ENCODE results near the gene NDFIP2. TPM values are rescaled to one million over a fixed set of nuclear protein-coding genes. Genes with fewer than 3 reads are reported as not detected.

NDFIP2 gene
- total and polyA plus RNA-seq, 2 experiments from 2014 or later = 28.3 to 28.7 TPM

DNA sequence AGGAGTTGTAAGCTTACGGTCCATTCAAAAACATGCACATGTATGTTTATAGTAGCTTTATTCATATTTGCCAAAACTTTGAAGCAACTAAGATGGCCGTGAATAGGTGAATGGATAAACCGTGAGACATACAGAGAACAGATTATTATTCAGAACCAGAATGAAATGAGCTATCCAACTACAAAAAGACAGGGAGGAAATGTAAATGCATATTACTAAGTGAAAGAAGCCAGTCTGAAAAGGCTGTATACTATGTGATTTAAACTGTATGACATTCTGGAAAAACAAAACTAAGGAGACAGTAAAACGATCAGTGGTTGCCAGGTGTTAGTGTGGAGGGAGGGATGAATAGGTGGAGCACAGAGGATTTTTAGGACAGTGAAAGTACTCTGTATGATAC is 19.9 kb downstream of the NDFIP2 start:
- no peaks in the 10 kb centered on the region for H3K36me3 ChIP-seq (ENCODE audit: insufficient read depth)
- no peaks in the 10 kb centered on the region for H3K27me3 ChIP-seq (ENCODE audit: insufficient read depth)
- Mint-ChIP-seq H3K27ac (no peak overlapping the region), H3K27me3 (ENCODE audit: insufficient read depth, low read depth, poor library complexity) (peaks cover 3% of the 10 kb centered on the region), H3K4me1 (peaks cover 23% of the 10 kb centered on the region), H3K9me3 (no peaks in the 10 kb centered on the region), H3K36me3 (ENCODE audit: low read depth) (no peaks in the 10 kb centered on the region), H3K4me3 (no peak overlapping the region)
- H3K79me2 ChIP-seq (replicated peaks; ENCODE audit: insufficient read depth) = peaks cover 98% of the 10 kb centered on the region
- H3K27ac ChIP-seq (ENCODE audit: low read depth) = no peak overlapping the region
- H3K9me2 ChIP-seq (ENCODE audit: insufficient read depth) = no peaks in the 10 kb centered on the region
- DNase-seq (ENCODE audit: low spot score) = no peak
- H4K20me1 ChIP-seq (replicated peaks; ENCODE audit: insufficient read depth) = no peaks in the 10 kb centered on the region; the same call in 1 of the 2 replicates
- no peak for ATAC-seq
- H3F3A ChIP-seq (replicated peaks; ENCODE audit: low read depth) = no peaks in the 10 kb centered on the region
- TF ChIP-seq ZNF114 (CRISPR knock-in tag; IDR thresholded peaks at IDR 0.05) = no peak
- no peak for TF ChIP-seq CTCF (conservative IDR thresholded peaks at IDR 0.05; ENCODE audit: low read depth in 2 of 2)
- no peak for TF ChIP-seq JUNB (IDR thresholded peaks at IDR 0.05; ENCODE audit: unreplicated experiment)
- TF ChIP-seq EZH2 (IDR thresholded peaks at IDR 0.05; ENCODE audit: low read depth, unreplicated experiment) = no peak
- TF ChIP-seq ZNF331 (CRISPR knock-in tag; IDR thresholded peaks at IDR 0.05; ENCODE audit: low read depth) = no peak
- TF ChIP-seq, protein P1, sequence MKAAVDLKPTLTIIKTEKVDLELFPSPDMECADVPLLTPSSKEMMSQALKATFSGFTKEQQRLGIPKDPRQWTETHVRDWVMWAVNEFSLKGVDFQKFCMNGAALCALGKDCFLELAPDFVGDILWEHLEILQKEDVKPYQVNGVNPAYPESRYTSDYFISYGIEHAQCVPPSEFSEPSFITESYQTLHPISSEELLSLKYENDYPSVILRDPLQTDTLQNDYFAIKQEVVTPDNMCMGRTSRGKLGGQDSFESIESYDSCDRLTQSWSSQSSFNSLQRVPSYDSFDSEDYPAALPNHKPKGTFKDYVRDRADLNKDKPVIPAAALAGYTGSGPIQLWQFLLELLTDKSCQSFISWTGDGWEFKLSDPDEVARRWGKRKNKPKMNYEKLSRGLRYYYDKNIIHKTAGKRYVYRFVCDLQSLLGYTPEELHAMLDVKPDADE (IDR thresholded peaks at IDR 0.05) = no peak
- no peak for TF ChIP-seq NANOG (IDR thresholded peaks at IDR 0.05; ENCODE audit: borderline replicate concordance)
- TF ChIP-seq STAT1 (IDR thresholded peaks at IDR 0.05; ENCODE audit: unreplicated experiment) = no peak
- TF ChIP-seq, protein P2, sequence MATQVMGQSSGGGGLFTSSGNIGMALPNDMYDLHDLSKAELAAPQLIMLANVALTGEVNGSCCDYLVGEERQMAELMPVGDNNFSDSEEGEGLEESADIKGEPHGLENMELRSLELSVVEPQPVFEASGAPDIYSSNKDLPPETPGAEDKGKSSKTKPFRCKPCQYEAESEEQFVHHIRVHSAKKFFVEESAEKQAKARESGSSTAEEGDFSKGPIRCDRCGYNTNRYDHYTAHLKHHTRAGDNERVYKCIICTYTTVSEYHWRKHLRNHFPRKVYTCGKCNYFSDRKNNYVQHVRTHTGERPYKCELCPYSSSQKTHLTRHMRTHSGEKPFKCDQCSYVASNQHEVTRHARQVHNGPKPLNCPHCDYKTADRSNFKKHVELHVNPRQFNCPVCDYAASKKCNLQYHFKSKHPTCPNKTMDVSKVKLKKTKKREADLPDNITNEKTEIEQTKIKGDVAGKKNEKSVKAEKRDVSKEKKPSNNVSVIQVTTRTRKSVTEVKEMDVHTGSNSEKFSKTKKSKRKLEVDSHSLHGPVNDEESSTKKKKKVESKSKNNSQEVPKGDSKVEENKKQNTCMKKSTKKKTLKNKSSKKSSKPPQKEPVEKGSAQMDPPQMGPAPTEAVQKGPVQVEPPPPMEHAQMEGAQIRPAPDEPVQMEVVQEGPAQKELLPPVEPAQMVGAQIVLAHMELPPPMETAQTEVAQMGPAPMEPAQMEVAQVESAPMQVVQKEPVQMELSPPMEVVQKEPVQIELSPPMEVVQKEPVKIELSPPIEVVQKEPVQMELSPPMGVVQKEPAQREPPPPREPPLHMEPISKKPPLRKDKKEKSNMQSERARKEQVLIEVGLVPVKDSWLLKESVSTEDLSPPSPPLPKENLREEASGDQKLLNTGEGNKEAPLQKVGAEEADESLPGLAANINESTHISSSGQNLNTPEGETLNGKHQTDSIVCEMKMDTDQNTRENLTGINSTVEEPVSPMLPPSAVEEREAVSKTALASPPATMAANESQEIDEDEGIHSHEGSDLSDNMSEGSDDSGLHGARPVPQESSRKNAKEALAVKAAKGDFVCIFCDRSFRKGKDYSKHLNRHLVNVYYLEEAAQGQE (IDR thresholded peaks at IDR 0.05; ENCODE audit: unreplicated experiment) = no peak
- no peak for TF ChIP-seq POLR2AphosphoS5 (IDR thresholded peaks at IDR 0.05; ENCODE audit: low read depth)
- no peak for TF ChIP-seq EZH2phosphoT487 (IDR thresholded peaks at IDR 0.05; ENCODE audit: unreplicated experiment)
- TF ChIP-seq, protein P3, sequence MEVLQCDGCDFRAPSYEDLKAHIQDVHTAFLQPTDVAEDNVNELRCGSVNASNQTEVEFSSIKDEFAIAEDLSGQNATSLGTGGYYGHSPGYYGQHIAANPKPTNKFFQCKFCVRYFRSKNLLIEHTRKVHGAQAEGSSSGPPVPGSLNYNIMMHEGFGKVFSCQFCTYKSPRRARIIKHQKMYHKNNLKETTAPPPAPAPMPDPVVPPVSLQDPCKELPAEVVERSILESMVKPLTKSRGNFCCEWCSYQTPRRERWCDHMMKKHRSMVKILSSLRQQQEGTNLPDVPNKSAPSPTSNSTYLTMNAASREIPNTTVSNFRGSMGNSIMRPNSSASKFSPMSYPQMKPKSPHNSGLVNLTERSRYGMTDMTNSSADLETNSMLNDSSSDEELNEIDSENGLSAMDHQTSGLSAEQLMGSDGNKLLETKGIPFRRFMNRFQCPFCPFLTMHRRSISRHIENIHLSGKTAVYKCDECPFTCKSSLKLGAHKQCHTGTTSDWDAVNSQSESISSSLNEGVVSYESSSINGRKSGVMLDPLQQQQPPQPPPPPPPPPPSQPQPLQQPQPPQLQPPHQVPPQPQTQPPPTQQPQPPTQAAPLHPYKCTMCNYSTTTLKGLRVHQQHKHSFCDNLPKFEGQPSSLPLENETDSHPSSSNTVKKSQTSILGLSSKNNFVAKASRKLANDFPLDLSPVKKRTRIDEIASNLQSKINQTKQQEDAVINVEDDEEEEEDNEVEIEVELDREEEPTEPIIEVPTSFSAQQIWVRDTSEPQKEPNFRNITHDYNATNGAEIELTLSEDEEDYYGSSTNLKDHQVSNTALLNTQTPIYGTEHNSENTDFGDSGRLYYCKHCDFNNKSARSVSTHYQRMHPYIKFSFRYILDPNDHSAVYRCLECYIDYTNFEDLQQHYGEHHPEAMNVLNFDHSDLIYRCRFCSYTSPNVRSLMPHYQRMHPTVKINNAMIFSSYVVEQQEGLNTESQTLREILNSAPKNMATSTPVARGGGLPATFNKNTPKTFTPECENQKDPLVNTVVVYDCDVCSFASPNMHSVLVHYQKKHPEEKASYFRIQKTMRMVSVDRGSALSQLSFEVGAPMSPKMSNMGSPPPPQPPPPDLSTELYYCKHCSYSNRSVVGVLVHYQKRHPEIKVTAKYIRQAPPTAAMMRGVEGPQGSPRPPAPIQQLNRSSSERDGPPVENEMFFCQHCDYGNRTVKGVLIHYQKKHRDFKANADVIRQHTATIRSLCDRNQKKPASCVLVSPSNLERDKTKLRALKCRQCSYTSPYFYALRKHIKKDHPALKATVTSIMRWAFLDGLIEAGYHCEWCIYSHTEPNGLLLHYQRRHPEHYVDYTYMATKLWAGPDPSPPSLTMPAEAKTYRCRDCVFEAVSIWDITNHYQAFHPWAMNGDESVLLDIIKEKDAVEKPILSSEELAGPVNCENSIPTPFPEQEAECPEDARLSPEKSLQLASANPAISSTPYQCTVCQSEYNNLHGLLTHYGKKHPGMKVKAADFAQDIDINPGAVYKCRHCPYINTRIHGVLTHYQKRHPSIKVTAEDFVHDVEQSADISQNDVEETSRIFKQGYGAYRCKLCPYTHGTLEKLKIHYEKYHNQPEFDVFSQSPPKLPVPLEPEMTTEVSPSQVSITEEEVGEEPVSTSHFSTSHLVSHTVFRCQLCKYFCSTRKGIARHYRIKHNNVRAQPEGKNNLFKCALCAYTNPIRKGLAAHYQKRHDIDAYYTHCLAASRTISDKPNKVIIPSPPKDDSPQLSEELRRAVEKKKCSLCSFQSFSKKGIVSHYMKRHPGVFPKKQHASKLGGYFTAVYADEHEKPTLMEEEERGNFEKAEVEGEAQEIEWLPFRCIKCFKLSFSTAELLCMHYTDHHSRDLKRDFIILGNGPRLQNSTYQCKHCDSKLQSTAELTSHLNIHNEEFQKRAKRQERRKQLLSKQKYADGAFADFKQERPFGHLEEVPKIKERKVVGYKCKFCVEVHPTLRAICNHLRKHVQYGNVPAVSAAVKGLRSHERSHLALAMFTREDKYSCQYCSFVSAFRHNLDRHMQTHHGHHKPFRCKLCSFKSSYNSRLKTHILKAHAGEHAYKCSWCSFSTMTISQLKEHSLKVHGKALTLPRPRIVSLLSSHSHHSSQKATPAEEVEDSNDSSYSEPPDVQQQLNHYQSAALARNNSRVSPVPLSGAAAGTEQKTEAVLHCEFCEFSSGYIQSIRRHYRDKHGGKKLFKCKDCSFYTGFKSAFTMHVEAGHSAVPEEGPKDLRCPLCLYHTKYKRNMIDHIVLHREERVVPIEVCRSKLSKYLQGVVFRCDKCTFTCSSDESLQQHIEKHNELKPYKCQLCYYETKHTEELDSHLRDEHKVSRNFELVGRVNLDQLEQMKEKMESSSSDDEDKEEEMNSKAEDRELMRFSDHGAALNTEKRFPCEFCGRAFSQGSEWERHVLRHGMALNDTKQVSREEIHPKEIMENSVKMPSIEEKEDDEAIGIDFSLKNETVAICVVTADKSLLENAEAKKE (CRISPR knock-in tag; IDR thresholded peaks at IDR 0.05) = no peak
- no peak for TF ChIP-seq CREB1 (CRISPR knock-in tag; IDR thresholded peaks at IDR 0.05; ENCODE audit: low read depth)
- H3K4me1 ChIP-seq (ENCODE audit: insufficient read depth) = peaks cover 10% of the 10 kb centered on the region
- H3K4me3 ChIP-seq = no peak overlapping the region
- H2AFZ ChIP-seq = no peak overlapping the region
- H3K4me2 ChIP-seq = no peak overlapping the region

Data from GM23338 (cell line).